ENCODE results near the gene AQP12A. TPM values are rescaled to one million over a fixed set of nuclear protein-coding genes. Genes with fewer than 3 reads are reported as not detected.

The AQP12A gene
- total and polyA plus RNA-seq, 4 donors, result 2.5 TPM; not detected in 3

DNA sequence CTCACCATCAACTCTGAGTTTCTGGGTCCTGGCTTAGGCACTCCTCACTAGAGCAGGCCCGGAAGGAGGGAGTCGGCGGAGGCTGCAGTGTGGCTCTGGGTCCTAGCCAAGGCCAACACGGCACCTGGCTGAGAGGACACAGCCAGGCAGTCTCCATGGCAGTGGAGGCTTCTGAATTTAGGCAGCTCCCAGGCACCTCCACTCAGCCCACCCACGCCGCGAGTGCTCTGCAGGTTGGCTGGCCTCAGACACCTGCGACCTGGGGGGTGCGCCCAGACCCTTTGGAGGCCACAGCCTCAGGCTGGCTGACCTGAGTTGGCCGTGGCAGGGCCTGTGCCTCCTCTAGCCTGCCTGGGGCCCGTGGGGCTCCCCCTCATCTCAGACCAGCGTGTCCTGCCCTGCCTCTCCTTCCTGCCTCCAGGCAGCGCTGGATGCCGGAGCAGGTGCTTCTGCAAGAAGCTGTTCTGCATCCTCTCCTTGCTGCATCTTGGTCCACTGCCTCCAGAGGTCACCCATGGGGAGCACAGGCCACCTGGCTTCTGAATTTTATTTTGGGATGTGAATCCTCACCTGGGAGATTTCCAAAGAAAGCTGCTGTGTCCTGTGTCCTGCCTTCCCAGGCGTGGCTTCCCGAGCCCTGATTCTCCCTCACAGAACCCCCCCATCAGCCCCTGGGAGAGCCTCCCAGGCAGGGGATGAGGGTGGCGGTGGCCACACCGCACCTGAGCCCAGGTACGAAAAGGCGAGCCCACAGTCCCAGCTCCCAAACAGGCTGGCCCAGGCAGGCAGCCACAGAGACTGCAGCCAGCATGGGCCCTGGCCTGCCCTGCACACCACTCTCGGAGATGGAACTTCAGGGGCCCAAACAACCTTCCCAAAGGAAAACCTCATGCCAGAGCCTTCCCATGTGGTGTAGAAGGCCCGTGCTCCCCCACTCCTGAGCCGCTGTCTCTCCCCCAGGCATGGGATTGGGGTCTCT lies 23.4 kb downstream of the AQP12A start:
- Histone ChIP-seq H3K9me3 (ENCODE audit: control insufficient read depth, low read length) (no peaks in the 10 kb centered on the region), H3K4me3 (ENCODE audit: low read length in 2 of 2) (no peak overlapping the region), H3K27me3 (ENCODE audit: control insufficient read depth in 1 of 2, insufficient read depth in 2 of 2, low read length in 1 of 2) (no peaks in the 10 kb centered on the region), H3K36me3 (ENCODE audit: control insufficient read depth in 1 of 2, insufficient read depth in 2 of 2, low read length in 1 of 2) (no peaks in the 10 kb centered on the region), H3K27ac (ENCODE audit: low read depth in 1 of 2, low read length in 2 of 2) (no peak overlapping the region), H3K4me1 (ENCODE audit: control insufficient read depth in 1 of 2, insufficient read depth in 2 of 2, low read length in 2 of 2) (no peaks in the 10 kb centered on the region)
- DNase-seq, result no peak
- 76% methylated on average over 23 of the region's 23 CpGs for WGBS, 2 donors
- no peak for ATAC-seq (ENCODE audit: low FRiP score)
- intact Hi-C loops (cut with DNase I), result no loop called here

DNA sequence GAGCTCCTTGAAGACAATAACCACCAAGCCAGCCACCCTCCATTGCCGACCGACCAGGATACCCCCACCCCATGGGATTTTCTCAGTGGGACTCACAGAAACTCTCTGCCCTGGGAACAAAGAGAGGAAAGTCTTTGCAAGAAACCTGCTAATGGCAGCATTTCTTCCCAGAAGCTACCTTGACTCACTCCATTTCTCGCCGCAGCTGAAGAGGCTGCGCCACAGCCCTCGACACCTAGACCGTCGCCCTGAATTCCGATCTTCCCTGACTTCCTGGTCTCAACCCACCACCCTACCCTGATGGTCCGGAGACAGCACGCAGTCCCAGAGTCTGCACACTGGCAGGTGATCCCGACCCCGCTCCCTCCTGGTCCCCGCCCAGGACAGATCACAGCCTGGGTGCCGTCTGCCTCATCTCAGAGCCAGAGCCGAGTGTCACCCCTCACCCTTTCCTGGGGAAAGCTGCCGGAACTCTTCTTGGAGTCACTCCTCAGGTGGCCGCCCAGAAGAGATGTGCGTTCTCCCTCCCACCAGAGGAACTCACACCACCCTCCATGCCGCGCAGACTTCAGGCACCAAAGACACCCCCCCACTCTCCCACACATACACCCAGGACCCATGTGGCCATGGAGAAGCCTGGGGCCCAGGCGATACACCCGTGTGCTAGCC lies 24.6 kb downstream of the AQP12A start:
- intact Hi-C loops (cut with DNase I), result no loop called here
- WGBS, 2 donors, result 92 to 94% methylated on average over 23 of the region's 23 CpGs
- DNase-seq, result no peak
- ATAC-seq (ENCODE audit: low FRiP score), result no peak
- no peaks in the 10 kb centered on the region for H3K27me3 ChIP-seq (ENCODE audit: control insufficient read depth in 1 of 2, insufficient read depth in 2 of 2, low read length in 1 of 2)
- H3K4me3 ChIP-seq (ENCODE audit: low read length in 2 of 2), result no peak overlapping the region
- no peaks in the 10 kb centered on the region for H3K4me1 ChIP-seq (ENCODE audit: control insufficient read depth in 1 of 2, insufficient read depth in 2 of 2, low read length in 2 of 2)
- H3K36me3 ChIP-seq (ENCODE audit: control insufficient read depth in 1 of 2, insufficient read depth in 2 of 2, low read length in 1 of 2), result no peaks in the 10 kb centered on the region
- no peaks in the 10 kb centered on the region for H3K9me3 ChIP-seq (ENCODE audit: control insufficient read depth, low read length)
- H3K27ac ChIP-seq (ENCODE audit: low read depth in 1 of 2, low read length in 2 of 2), result no peak overlapping the region

DNA sequence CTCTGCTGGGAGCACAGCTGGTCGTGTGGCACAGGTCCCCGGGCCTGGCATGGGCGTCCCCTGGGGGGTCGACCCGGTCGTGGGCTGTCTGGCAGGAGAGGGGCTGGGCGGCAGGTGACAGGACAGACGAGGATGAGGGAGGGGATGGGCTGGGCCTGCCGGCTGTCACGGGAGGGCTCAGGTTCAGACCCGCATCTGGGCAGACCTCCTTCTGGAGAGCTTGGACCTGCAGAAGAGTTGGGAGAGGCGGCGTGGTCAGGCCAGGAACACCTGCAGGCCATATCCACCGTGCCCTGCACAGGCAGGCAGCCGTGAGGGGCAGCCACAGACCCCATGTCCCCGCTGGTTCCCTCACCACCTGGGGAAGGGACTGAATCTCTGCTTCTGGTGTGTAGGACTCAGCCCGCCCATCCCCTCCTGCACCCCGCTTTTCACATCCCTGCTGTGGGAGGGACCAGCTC lies 25.5 kb downstream of the AQP12A start:
- DNase-seq, result no peak
- H3K27ac ChIP-seq (ENCODE audit: low read depth in 1 of 2, low read length in 2 of 2), result no peak overlapping the region
- H3K4me3 ChIP-seq (ENCODE audit: low read length in 2 of 2), result no peak overlapping the region
- H3K36me3 ChIP-seq (ENCODE audit: control insufficient read depth in 1 of 2, insufficient read depth in 2 of 2, low read length in 1 of 2), result no peaks in the 10 kb centered on the region
- H3K27me3 ChIP-seq (ENCODE audit: control insufficient read depth in 1 of 2, insufficient read depth in 2 of 2, low read length in 1 of 2), result no peaks in the 10 kb centered on the region
- no peak for ATAC-seq (ENCODE audit: low FRiP score)
- no peaks in the 10 kb centered on the region for H3K4me1 ChIP-seq (ENCODE audit: control insufficient read depth in 1 of 2, insufficient read depth in 2 of 2, low read length in 2 of 2)
- intact Hi-C loops (cut with DNase I), result no loop called here
- H3K9me3 ChIP-seq (ENCODE audit: control insufficient read depth, low read length), result no peaks in the 10 kb centered on the region
- 85 to 91% methylated on average over 18 of the region's 18 CpGs for WGBS, 2 donors

DNA sequence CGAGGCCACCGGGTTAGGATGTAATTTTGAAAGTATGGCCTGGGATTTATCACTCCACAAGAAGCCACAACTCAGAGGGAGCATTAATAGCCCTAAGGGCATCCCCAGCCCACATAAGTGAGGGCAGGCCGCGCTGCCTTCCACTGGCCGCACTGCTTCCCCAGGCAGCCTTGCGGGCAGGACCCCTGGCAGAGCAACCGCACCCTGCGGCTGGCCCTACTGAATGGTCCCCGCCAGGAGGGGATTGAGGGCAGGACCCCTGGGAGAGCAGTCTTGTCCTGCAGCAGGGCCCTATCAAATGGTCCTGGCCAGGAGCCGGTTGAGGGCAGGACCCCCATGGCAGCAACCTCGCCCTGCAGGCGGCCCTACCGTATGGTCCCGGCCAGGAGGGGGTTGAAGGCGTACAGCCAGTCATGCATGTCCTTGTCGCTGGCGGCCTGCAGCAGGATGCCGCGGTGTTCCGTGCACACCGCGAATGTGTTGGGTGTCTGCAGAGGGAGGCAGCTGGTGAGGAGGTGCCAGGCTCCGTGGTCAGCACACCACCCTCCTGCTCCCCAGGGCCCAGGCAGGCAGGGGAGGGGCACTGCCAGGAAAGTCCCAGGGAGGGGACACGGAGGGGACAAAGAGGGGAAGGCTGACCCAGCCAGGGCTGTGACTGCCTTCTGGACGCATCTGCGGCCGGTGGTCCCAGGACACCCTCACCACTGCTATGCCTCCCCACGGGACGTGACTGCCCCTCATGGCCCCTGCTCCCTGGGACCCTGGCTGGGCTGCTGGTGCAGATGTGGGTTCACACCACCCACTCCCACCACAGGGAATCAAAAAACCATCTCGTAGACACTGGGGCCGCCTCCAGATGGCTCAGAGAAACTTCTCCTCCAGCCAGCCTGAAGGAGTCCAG lies 26.3 kb downstream of the AQP12A start:
- ATAC-seq (ENCODE audit: low FRiP score), result no peak
- Histone ChIP-seq H3K27ac (ENCODE audit: low read depth in 1 of 2, low read length in 2 of 2) (no peak overlapping the region), H3K4me1 (ENCODE audit: control insufficient read depth in 1 of 2, insufficient read depth in 2 of 2, low read length in 2 of 2) (no peaks in the 10 kb centered on the region), H3K4me3 (ENCODE audit: low read length in 2 of 2) (no peak overlapping the region), H3K9me3 (ENCODE audit: control insufficient read depth, low read length) (no peaks in the 10 kb centered on the region), H3K36me3 (ENCODE audit: control insufficient read depth in 1 of 2, insufficient read depth in 2 of 2, low read length in 1 of 2) (no peaks in the 10 kb centered on the region), H3K27me3 (ENCODE audit: control insufficient read depth in 1 of 2, insufficient read depth in 2 of 2, low read length in 1 of 2) (no peaks in the 10 kb centered on the region)
- WGBS, 2 donors, result 88 to 91% methylated on average over 31 of the region's 31 CpGs
- intact Hi-C loops (cut with DNase I), result no loop called here
- no peak for DNase-seq

DNA sequence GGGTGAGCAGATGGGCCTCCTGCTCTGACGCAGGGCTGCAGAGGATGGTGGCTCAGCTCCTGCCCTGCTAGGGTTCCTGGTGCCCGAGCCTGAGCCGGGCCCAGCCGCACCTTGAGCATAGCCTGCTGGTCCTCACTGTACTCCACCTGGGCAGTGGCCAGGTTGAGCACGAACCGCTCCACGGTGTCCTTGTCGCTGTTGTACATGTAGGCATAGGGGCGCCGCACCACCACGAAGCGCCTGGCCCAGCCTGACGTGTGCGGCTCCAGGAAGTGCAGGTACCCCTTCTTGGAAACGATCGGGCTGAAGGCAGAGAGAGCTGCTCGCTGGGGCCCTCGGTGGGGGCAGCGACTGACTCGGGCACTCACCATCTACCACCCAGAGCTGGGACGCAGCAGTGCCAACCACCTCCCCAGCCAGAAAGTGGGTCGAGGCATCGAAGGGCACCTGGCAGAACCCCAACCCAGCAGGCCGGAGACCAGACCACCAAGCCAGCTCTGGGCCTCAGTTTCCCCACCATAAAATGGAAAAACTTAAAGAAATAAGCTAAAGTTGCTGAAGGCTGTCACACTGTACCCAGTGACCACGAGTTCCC lies 27.3 kb downstream of the AQP12A start:
- Histone ChIP-seq H3K4me3 (ENCODE audit: low read length in 2 of 2) (no peak overlapping the region), H3K4me1 (ENCODE audit: control insufficient read depth in 1 of 2, insufficient read depth in 2 of 2, low read length in 2 of 2) (no peaks in the 10 kb centered on the region), H3K27me3 (ENCODE audit: control insufficient read depth in 1 of 2, insufficient read depth in 2 of 2, low read length in 1 of 2) (no peaks in the 10 kb centered on the region), H3K36me3 (ENCODE audit: control insufficient read depth in 1 of 2, insufficient read depth in 2 of 2, low read length in 1 of 2) (no peaks in the 10 kb centered on the region), H3K9me3 (ENCODE audit: control insufficient read depth, low read length) (no peaks in the 10 kb centered on the region), H3K27ac (ENCODE audit: low read depth in 1 of 2, low read length in 2 of 2) (no peak overlapping the region)
- no peak for ATAC-seq (ENCODE audit: low FRiP score)
- 92 to 93% methylated on average over 25 of the region's 25 CpGs for WGBS, 2 donors
- no peak for DNase-seq
- intact Hi-C loops (cut with DNase I), result no loop called here

DNA sequence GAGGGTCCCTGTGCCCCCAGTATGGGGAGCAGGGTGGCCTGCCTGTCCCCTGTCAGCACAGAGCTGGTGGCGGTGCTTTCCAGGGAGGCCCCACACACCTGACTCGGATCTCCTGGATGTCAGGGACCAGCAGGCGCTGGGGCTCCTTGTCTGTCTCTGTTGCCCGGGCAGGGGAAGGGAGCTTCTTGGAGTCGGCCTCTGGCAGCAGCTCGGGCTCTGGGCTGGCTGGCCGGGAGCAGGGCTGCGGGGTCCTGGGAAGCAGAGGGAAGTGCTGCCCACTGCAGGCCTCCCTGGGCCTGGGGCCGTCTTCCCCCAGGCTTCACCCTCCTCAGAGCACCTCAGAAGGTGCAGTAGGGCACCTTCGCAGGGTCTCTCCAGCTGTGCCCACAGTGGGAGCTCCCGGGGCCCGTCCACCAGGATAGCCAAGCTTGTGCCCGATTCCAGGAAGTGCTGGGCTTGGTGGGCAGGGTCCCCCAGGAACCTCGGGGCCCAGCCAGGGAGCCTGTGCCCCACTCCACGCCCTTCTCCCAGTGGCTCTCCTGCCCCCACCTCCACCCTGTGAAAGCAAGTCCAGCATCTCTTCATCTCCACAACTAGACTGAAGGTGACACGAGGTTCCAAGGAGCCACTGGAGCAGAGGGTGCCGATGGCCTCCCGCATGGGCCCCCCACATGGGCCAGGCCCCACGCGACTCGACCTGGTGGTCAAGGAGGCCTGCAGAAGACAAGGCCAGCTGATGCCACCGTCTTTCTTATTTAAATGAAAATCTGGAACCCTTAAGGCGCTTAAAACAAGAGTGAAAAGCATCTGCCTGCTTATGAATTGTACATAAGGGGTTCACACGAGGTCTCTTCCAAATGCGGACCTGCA lies 28.2 kb downstream of the AQP12A start:
- no peak overlapping the region for H3K4me3 ChIP-seq (ENCODE audit: low read length in 2 of 2)
- no peaks in the 10 kb centered on the region for H3K9me3 ChIP-seq (ENCODE audit: control insufficient read depth, low read length)
- no peak for DNase-seq
- 84 to 90% methylated on average over 25 of the region's 25 CpGs for WGBS, 2 donors
- ATAC-seq (ENCODE audit: low FRiP score), result no peak
- no peaks in the 10 kb centered on the region for H3K27me3 ChIP-seq (ENCODE audit: control insufficient read depth in 1 of 2, insufficient read depth in 2 of 2, low read length in 1 of 2)
- H3K36me3 ChIP-seq (ENCODE audit: control insufficient read depth in 1 of 2, insufficient read depth in 2 of 2, low read length in 1 of 2), result no peaks in the 10 kb centered on the region
- intact Hi-C loops (cut with DNase I), result no loop called here
- no peak overlapping the region for H3K27ac ChIP-seq (ENCODE audit: low read depth in 1 of 2, low read length in 2 of 2)
- no peaks in the 10 kb centered on the region for H3K4me1 ChIP-seq (ENCODE audit: control insufficient read depth in 1 of 2, insufficient read depth in 2 of 2, low read length in 2 of 2)

DNA sequence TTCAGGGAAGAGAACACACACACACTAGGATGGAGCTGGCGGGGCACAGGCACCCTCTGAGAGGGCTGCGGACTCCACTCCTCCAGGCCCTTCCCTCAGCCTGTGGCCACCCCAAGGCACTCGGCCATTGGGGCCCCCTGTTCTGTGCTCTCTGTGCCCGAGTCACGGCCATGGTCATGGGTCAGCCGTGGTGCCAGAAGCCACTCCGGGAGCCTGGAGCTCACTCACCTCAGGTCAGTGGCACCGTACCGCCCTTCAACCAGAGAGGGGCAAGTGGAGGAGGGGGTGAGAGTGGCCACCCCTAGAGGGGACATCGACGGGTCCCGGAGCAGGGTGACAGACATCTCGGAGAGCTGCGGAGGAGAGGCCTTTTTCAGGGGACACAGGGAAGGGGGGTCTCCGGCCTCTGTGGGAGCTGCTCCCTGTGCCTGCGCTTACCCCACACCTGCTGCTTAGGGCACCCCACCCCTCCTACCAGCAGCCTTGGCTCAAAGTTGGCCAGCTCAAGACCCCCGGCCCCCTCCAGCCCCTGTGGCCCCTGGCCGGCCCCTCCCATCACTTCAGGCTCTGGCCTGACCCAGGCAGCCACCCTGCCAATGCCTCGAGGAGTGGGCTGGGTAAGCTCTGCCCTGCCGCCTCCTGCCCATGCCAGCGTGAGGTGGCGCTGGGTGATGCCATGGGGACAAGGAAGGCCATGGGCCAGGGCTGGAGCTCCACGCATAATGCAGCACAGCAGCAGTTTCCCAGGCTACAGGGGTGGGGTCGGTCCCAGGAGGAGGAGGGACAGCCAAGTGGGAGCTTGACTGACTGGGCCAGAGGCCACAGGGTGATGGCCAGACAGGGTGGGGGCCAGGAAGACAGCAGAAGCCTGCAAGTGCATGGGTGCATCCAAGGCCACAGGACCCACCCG lies 29.3 kb downstream of the AQP12A start:
- Histone ChIP-seq H3K9me3 (ENCODE audit: control insufficient read depth, low read length) (no peaks in the 10 kb centered on the region), H3K27me3 (ENCODE audit: control insufficient read depth in 1 of 2, insufficient read depth in 2 of 2, low read length in 1 of 2) (no peaks in the 10 kb centered on the region), H3K4me1 (ENCODE audit: control insufficient read depth in 1 of 2, insufficient read depth in 2 of 2, low read length in 2 of 2) (no peaks in the 10 kb centered on the region), H3K27ac (ENCODE audit: low read depth in 1 of 2, low read length in 2 of 2) (no peak overlapping the region), H3K36me3 (ENCODE audit: control insufficient read depth in 1 of 2, insufficient read depth in 2 of 2, low read length in 1 of 2) (no peaks in the 10 kb centered on the region), H3K4me3 (ENCODE audit: low read length in 2 of 2) (no peak overlapping the region)
- WGBS, 2 donors, result 85 to 86% methylated on average over 25 of the region's 25 CpGs
- intact Hi-C loops (cut with DNase I), result no loop called here
- DNase-seq (no peak), ATAC-seq (ENCODE audit: low FRiP score) (no peak)
